GM18870 (cell line): Measurements from ENCODE around the gene NDUFS8.

ENCODE experiments used
- ATAC-seq: cut with Tn5 transposase; IDR thresholded peaks from one replicate; pipeline ENCODE4 v1.9.1; 2021; ENCODE audit warnings: moderate library complexity; ENCODE audit not compliant: unreplicated experiment

The NDUFS8 gene

DNA sequence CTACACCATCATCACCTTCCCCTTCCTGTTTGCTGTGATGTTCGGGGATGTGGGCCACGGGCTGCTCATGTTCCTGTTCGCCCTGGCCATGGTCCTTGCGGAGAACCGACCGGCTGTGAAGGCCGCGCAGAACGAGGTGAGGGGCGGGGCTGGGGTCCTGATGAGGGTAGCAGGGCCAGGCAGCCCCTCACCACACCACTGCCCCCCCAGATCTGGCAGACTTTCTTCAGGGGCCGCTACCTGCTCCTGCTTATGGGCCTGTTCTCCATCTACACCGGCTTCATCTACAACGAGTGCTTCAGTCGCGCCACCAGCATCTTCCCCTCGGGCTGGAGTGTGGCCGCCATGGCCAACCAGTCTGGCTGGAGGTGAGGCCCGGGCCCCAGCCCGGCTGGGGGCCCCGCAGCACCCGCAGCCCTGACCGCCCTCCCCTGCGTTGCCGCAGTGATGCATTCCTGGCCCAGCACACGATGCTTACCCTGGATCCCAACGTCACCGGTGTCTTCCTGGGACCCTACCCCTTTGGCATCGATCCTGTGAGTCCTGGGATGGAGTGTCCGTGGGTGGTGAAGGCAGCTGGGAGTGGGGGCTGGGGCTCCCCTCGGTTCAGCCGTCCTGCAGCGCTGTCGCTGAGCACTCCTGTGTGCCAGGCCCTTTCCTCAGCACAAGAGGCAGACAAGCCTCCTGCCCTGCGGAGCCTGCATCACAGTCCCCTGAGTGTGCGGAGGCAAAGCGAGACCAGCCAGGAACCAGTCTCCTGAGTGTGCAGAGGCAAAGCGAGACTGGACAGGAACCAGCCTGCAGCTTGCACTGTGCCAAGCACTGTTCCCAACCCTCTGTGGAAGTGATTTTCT lies 17.2 kb downstream of the NDUFS8 start:
- ATAC-seq, result no peak

DNA sequence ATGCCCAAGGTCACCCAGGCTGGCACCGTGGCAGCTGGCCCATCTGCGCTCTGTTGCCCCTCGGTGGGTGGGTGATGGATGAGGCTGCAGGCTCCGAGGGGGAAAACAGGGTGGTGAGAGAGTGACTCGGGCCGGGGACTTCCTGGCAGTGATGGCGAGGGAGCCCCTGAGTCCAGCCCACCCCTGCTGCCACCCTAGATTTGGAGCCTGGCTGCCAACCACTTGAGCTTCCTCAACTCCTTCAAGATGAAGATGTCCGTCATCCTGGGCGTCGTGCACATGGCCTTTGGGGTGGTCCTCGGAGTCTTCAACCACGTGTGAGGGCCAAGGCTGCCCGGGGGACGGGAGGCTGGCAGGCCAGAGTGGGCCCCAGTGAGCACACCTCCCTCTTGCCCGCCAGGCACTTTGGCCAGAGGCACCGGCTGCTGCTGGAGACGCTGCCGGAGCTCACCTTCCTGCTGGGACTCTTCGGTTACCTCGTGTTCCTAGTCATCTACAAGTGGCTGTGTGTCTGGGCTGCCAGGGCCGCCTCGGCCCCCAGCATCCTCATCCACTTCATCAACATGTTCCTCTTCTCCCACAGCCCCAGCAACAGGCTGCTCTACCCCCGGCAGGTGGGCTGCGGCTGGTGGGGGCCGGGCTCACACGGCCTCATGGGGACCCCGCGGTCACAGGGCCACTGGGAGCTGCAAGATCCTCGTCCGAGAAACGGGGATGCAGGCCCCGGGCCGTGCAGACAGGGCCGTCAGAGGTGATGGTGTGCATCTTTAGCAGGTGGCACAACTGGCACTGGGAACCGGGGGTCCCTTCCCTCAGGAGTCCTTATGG lies 18.4 kb downstream of the NDUFS8 start:
- no peak for ATAC-seq

DNA sequence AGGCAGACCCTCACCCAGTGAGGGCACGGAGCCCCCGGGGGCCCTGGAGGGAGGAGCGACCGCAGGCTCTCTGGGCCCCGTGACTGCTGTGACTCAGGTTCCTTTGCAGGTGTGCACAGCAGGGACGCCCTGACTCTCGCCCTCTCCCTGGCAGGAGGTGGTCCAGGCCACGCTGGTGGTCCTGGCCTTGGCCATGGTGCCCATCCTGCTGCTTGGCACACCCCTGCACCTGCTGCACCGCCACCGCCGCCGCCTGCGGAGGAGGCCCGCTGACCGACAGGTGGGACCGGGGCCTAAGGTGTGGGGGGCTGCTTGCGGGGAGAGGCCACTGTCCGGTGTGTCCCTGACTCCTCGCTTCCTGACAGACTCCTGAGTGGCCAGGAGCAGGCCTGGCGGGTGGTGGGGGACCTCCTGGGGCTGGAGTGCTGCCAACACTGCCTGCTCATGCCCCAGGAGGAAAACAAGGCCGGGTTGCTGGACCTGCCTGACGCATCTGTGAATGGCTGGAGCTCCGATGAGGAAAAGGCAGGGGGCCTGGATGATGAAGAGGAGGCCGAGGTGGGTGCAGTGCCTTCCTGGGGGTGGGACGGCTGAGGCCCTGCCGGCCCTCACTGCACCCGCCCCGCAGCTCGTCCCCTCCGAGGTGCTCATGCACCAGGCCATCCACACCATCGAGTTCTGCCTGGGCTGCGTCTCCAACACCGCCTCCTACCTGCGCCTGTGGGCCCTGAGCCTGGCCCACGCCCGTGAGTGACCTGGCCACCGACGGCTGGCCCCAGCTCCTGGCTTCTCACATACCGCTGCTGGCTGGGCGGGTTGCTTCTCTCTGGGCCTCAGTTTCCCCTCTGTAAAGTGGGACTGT lies 19.3 kb downstream of the NDUFS8 start:
- no peak for ATAC-seq

DNA sequence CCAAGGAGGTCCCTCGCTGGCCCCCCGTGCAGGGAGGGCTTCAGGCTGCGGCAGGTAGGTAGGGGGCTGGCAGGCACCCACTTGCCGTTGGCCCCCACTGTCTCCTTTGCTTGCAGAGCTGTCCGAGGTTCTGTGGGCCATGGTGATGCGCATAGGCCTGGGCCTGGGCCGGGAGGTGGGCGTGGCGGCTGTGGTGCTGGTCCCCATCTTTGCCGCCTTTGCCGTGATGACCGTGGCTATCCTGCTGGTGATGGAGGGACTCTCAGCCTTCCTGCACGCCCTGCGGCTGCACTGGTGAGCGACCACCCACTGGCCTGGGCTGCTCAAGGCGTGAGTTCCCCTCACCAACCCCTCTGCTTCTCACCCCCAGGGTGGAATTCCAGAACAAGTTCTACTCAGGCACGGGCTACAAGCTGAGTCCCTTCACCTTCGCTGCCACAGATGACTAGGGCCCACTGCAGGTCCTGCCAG lies 19.9 kb downstream of the NDUFS8 start:
- no peak for ATAC-seq

DNA sequence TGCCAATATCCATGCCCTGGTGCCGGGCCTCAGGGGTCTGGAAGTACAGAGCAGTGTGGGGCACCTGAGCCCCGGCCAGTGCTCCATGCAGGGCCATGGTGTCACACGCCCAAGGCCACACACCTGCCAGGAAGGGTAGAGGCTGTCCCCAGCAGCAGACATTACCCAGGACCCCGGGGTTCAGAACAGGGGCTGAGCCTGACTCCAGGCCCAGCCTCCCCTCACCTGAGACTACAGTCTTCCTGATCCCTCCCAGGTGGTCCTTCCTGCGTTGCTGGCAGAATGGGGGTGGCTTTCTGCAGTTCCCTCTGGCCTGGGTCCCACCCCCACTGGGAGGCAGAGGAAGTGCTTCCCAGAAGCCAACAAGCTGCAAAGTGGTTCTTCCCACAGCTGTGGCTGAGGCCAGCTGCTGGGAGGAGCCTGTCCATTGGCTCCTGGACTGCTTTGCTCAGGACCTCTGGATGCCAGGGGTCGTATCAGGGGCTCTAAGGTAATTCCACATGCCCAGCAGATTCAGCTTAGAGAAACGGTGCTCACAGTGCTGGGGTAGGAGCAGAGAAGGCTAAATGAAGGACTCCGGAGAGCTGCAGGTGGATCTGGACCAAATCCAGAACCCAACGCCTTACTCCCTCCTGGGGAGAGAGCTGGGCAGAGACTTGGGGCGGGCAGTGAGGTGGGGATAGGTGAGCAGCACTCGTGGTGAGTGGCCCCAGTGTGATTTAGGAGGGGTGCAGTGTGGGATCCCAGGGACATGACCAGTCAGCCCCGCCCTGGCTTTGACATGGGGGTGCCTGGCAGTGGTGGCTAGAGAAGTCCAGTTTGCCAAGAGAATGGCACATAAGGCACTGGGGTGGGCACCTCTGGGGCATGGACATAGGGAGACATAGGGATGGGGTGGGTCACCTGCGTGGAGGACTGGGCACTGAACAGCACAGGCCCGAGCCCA lies 21.0 kb downstream of the NDUFS8 start:
- no peak for ATAC-seq

DNA sequence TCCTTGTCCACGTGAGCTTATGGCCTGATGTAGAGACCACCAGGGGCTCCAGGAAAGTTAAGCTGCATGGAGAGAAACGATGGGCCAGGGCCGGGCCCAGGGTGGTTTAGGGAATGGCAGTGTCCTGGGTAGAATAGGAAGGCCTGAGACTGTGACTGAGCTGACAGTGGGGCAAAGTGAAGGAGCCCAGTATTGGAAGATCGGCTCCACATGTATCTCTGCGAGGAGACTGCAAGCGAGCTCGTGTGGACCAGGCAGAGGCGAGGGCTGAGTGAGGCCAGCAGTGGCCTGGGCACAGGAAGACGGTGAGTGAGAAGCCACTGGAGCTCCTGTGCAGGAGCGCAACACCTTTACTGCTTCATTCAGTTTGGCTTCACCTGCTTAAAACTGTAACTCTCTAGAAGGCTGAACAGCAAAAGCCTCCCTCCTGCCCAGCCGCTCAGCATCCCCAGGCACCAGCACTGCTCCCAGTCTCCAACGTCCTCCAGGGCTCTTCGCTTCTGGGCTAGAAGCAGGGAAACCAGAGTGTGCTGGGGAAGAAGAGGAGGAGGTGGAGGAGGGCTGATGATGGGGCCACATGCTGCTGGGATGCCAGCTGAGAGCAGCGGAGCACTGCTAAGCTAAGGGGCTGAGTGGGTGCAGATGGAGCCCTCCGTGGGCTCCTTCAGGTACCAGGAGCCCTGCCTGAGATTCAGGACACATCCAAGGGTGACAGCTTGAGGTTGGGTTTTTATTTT lies 21.8 kb downstream of the NDUFS8 start:
- ATAC-seq, result no peak

DNA sequence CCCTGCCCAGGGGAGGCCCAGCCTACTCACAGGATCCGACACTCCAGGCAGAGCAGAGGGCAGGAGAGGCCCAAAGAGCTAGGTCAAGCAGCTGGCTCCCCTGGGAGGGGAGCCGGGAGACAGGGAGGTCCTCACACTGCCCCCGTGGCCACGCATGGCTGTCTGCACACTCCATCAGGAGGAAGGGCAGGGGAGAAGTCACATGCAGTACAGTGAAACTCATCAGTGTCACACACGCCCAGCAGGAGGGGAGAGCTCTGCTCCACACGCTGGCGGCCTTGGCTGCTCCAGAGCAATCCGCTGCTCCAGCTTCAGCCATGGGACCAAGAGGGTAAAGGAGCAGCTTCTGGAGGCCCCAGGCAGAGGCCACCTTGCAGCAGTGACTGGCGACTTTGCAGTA lies 22.6 kb downstream of the NDUFS8 start:
- no peak for ATAC-seq

DNA sequence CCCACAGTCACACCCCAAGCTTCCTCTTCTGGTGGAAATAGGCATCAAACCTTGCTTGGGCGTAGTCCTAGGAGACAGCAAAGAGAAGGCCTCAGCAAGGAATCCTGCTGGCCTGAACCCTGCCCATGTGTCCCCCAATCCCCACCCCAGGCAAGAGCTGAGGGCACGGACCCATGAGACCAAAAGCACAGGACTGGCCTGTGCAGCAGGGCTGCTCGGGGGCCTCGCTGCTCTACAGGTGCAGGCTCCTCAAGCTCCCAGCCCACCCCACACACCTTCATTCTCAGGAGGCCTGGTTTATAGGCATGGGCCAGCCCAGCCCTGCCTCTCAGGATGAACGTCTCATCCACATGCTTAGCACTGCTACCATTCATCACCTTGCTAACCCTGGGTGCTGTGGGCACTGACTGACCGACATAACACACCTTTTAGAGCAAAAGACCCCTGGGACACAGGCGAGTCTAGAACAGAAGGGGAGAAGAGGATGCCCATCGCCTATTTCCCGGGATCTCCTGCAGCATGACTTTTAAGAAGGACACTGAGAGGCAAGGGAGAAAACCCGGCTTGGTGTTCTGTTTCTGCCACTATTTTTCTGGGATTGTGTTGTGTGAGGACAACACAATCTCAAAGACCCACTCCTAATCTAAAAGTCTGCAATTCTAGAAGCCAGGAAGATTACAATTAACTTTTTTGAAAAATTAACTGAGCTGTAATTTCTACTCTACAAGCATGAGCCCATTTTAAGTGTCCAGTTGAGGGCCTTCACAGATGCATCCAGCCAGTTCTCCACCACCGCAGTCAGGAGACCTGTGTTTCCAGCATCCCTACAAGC lies 23.7 kb downstream of the NDUFS8 start:
- no peak for ATAC-seq

DNA sequence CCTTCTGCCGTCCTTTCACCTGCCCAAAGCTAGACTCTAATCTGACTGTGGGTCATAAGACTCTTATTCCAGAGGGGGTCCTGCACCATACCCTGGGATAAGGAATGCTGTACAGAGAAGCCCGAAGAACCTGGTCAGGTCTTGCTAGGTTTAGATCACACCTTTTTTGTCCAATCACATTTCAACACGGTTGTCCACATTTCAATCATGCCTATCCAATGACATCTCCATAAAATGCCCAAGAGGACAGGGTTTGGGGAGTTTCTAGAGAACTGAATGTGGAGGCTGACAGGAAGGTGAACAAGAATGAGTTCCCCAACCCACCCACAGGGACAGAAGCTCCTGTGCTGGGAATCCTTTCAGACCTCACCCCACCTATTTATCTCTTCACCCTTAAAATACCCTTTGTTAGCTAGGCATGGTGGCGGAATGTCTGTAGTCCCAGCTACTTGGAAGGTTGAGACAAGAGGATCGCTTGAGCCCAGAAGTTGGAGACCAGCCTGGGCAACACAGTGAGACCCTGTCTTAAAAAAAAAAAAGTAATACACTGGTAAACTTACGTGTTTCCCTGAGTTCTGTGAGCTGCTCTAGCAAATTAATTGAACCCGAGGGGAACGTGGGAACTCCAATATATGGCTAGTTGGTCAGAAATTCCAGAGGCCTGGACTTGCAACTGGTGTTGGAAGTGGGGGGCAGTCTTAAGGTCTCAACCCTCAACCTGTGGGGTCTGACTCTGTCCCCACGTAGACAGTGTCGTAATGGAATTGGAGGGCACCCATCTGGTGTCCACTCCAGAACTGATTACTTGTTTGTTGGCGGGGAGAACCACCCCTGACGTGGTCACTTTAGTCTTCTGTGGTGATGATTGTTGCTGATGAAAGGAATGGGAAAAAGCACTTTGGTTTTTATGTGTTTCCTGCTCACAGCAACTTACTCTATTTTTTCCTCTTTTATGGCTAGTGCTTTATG lies 26.1 kb downstream of the NDUFS8 start:
- ATAC-seq, result no peak

DNA sequence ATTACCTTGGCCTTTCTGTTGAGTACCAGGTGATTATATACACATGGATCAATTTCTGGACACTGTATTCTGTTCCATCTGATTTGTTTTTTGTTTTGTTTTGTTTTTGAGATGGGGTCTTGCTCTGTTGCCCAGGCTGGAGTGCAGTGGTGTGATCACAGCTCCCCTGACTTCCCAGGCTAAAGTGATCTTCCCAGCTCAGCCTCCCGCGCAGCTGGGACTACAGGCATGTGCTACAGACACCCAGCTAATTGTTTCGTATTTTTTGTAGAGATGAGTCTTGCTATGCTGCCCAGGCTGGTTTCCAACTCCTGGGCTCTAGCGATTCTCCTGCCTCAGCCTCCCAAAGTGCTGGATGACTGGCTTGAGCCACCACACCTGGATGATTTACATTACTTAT lies 27.3 kb downstream of the NDUFS8 start:
- no peak for ATAC-seq

DNA sequence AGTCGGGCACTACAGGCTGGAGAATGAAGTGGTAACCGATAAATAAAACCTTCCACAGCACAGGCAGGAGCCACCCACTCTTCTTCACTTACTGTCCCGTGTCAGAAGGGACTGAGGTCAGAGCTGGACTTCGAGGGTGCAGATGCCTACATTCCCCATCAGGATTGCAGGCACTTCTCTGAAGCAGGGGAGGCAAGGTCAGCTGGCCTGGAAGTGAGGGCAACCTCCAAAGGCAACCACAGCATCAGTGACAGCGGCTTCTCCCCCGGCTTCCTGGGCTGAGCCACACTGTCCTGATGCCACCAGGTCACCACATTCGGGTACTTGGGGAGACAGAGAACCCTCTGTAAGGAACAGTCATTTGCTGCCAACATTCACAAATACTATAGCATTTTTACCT lies 31.0 kb downstream of the NDUFS8 start:
- ATAC-seq, result no peak

DNA sequence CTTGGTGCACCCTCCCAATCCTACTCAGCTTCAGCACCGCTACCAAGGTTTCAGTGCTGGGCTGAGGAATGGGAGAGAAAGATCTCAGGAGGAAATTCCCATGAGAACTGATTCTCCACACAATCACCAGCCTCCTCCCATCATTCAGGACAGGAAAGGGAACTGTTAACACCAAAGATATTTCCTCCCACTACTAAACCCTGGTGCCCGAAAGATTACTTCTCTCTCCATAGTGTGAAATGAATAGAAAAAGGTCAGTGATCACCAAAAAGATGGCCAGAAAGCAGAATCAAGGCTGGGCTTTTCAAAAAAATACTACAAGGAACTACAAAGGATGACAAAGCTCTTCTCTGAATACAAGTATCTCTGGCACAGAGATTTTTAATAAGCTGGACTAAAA lies 34.4 kb downstream of the NDUFS8 start:
- no peak for ATAC-seq

DNA sequence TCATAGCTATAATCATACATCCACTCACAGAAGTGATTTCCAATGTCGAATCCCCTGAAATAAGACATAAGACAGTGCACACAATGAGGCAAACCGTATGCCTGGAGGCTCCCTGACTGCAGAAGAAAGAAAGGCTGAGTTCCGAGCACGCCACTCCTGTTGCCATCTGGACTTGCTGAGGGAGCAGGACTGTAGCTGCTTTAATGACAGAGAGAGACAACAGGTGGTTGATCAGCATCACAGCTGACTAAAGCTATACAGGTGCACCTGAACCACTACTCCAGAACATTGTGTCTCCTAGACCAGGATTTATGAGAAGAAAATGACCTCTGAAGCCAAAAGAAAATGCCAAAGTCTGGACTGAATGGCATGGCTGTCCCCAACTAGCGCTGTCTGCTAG lies 35.4 kb downstream of the NDUFS8 start:
- no peak for ATAC-seq

DNA sequence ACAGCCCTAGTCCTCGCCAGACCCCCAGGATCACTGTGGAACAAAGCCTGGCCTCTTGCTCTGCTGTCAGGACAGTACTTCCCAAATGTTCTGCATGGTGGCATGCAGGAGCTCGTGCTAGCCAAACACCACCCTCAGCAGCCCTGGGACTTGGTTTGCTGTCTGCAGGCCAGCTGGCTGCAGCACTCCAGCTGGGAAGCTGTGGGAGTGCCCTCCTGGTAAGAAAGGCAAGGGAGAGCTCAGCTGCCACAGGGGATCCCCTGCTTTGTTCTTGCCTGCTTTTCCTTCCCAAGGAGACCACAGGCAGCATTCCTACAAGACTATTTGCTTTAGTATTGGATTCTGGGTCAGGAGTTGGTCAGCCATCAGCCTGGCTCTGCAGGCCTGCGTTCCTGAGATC lies 36.3 kb downstream of the NDUFS8 start:
- ATAC-seq, result no peak

DNA sequence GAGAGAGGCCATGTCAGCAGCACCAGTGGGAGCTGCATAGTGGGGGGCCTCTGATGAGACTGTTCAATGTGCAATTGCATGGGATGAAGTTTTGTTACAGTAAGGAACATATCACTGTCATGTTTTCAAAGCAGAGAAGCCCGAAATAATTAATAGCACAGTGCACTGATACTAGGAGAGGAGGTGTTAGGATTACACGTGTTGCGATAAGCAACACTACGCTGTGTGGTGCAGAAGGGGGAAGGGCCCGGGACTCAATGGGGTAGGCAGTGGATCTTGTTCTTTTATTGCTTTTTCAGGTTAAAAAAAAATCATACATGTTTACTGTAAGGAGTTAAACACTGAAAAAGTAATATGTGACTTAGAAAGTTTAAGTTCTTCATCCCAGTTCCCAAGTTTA lies 37.5 kb downstream of the NDUFS8 start:
- no peak for ATAC-seq

DNA sequence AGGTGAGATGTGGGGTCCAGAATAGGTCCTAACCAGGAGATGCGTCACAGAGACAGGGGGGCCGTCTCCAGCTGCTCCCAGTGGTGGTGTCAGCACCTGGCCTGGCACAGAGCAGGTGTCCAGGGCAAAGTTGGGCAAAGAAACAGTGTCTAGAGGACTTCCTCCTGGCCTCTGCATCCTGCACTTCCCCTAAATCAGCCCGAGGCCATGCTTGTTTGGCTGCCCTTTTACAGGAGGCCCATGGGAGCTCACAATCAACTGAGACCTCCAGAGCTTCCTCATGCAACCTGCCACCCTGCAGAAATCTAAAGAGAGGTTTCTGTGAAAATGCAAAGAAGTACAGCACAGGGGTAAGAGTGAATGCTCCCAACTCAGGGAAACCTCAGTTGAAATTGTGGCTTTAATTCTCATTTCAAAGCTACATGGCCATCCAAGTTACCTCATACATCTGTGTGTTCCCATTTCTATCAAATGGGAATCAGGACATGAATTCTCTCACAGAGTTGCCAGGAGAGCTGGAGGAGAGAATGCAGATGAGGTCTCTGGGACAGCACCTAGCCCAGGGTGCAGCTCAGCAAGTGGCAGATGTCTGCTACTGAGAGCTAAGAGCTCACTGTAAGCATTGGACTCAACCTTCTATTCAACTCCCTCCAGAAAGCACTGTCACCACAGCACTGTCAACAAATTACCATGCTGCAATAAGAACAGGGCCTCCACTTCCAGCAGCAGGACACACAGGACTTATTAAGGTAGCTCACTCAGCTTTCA lies 41.0 kb downstream of the NDUFS8 start:
- ATAC-seq, result no peak
